Progenitor cell of endocrine pancreas (in vitro differentiated cells): Measurements from ENCODE around the gene FLOT2. TPM values are rescaled to one million over a fixed set of nuclear protein-coding genes. Genes with fewer than 3 reads are reported as not detected.

Experiments
- DNase-seq: peaks from one replicate; pipeline ENCODE4 v3.0.0; 2021; ENCODE audit warnings: low spot score; ENCODE audit not compliant: unreplicated experiment
- H3K27ac Mint-ChIP-seq: 2 replicates; pipeline ENCODE4 v1.8.0; 2021; ENCODE audit warnings: mild to moderate bottlenecking, moderate library complexity, mixed read lengths
- H3K27me3 Mint-ChIP-seq: 2 replicates; pipeline ENCODE4 v1.8.0; 2021; ENCODE audit warnings: mixed read lengths
- H3K36me3 Mint-ChIP-seq: 2 replicates; pipeline ENCODE4 v1.8.0; 2022; ENCODE audit warnings: mixed read lengths; ENCODE audit not compliant: insufficient read depth
- H3K4me1 Mint-ChIP-seq: 2 replicates; pipeline ENCODE4 v1.8.0; 2021; ENCODE audit warnings: low read depth, mixed read lengths
- H3K4me3 Mint-ChIP-seq: 2 replicates; pipeline ENCODE4 v1.8.0; 2021; ENCODE audit warnings: low read depth, mild to moderate bottlenecking, moderate library complexity, mixed read lengths
- H3K9me3 Mint-ChIP-seq: 2 replicates; pipeline ENCODE4 v1.8.0; 2021; ENCODE audit warnings: low read depth, mixed read lengths
- CTCF ChIP-seq: fragments of 200-600 bp; sonication (generic); IDR thresholded peaks from one replicate; pipeline ENCODE4 v1.5.0; 2021; ENCODE audit warnings: antibody characterized with exemption, mild to moderate bottlenecking; ENCODE audit not compliant: unreplicated experiment
- total RNA-seq: library from RNA; stranded (reverse); gene quantifications from 2 replicates; pipeline ENCODE4 v1.2.1, GENCODE V29; 2021

FLOT2 gene
- total RNA-seq, 1 donor from 2014 or later: 131 TPM

DNA sequence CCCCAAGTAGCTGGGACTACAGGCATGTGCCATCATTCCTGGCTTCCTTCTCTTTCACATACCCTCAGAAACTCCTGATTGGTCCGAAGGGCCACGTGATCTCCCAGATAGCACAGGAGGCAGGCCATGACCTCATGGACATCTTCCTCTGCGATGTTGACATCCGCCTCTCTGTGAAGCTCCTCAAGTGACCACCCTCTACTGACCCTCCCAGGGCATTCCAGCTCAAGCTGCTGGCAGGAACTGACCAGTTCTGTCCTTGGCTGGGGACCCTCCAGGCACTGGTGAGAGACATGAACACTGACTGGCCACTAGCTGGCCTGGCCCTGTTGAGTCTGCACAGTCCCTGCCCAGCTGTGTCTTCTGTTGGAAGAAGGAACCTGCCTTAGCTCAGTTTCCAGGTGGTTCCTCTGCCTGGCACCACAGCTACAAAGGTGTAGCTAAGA lies 37.1 kb downstream of the FLOT2 start:
- H3K27ac Mint-ChIP-seq: no peak overlapping the region
- DNase-seq: no peak
- H3K36me3 Mint-ChIP-seq: peaks cover 12% of the 10 kb centered on the region
- no peaks in the 10 kb centered on the region for H3K9me3 Mint-ChIP-seq
- peaks cover 5% of the 10 kb centered on the region for H3K4me1 Mint-ChIP-seq
- no peak overlapping the region for H3K4me3 Mint-ChIP-seq
- no peak for TF ChIP-seq CTCF
- H3K27me3 Mint-ChIP-seq: no peaks in the 10 kb centered on the region

- Mint-ChIP-seq H3K27ac (no peak overlapping the region), H3K27me3 (no peaks in the 10 kb centered on the region), H3K9me3 (no peaks in the 10 kb centered on the region), H3K4me3 (no peak overlapping the region), H3K36me3 (peaks cover 12% of the 10 kb centered on the region), H3K4me1 (peaks cover 8% of the 10 kb centered on the region)
- no peak for TF ChIP-seq CTCF
- DNase-seq: no peak
These were observed 38.7 kb downstream of the FLOT2 start for GRCh38 chr17:28858801-28859355.

GRCh38 chr17:28857905-28858800 lies 39.4 kb downstream of the FLOT2 start:
- Mint-ChIP-seq H3K27me3 (no peaks in the 10 kb centered on the region), H3K36me3 (peaks cover 12% of the 10 kb centered on the region), H3K9me3 (no peaks in the 10 kb centered on the region), H3K4me1 (peaks cover 8% of the 10 kb centered on the region), H3K4me3 (no peak overlapping the region), H3K27ac (no peak overlapping the region)
- TF ChIP-seq CTCF: no peak
- no peak for DNase-seq

DNA sequence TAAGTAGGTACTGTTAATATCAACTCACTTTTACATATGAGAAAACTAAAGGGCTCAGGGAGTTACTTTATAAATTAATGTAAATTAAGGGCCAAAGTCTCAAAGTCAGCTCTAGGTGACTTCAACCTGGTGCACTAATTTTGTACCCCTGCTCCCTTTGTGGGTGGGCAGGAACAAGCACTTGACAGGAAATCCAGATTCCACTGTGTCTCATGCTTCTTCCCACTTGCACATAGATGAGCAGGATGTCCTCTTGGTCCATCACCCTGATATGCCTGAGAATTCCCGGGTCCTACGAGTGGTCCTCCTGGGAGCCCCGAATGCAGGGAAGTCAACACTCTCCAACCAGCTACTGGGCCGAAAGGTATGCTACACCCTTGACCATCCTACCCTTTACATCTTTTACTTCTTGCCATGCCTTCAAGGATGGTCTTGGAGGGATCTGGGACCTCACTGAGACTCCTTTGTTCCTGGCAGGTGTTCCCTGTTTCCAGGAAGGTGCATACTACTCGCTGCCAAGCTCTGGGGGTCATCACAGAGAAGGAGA lies 41.4 kb downstream of the FLOT2 start:
- Mint-ChIP-seq H3K27me3 (no peaks in the 10 kb centered on the region), H3K27ac (peak overlapping the region; percentile 49), H3K4me3 (peak overlapping the region; percentile 94), H3K36me3 (peaks cover 11% of the 10 kb centered on the region), H3K4me1 (peaks cover 8% of the 10 kb centered on the region), H3K9me3 (no peaks in the 10 kb centered on the region)
- no peak for DNase-seq
- TF ChIP-seq CTCF: no peak

DNA sequence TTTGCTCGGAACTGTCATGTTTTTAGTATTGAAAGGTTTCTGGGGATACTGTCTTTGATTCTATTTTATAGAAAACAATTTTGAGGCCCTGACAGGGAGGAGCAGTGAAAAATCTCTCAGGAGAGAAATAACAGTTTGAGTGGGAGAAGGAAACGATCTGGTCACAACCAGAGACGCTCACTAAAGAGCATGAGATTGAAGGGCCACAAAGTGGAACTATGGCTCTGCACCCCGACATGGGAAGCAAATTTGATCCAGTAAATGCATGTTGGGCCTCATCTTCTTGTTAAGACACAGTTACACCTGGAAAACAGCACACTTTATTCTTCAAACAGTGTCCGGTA lies 42.2 kb downstream of the FLOT2 start:
- peaks cover 8% of the 10 kb centered on the region for H3K4me1 Mint-ChIP-seq
- peak overlapping the region; percentile 96 for H3K27ac Mint-ChIP-seq
- H3K36me3 Mint-ChIP-seq: peaks cover 9% of the 10 kb centered on the region

More for the DNA sequence above, 42.2 kb downstream of the FLOT2 start:
- H3K4me3 Mint-ChIP-seq: peak overlapping the region; percentile 94
- DNase-seq: no peak
- H3K27me3 Mint-ChIP-seq: no peaks in the 10 kb centered on the region
- no peaks in the 10 kb centered on the region for H3K9me3 Mint-ChIP-seq
- no peak for TF ChIP-seq CTCF
